GM12864 (cell line): ENCODE measurements around the gene MEF2D.

Experiments used
- DNase-seq: peaks from one replicate; pipeline ENCODE4 v3.0.0-alpha.2; 2011; ENCODE audit warnings: low read depth
- H3K4me3 ChIP-seq: 2 replicates; pipeline ENCODE4 v1.5.1; 2011; ENCODE audit warnings: mild to moderate bottlenecking, low read depth, low read length, control low read depth
- CTCF ChIP-seq: IDR thresholded peaks from 2 replicates; pipeline ENCODE4 v1.5.1; 2011; ENCODE audit warnings: low read depth, mild to moderate bottlenecking, moderate library complexity, low read length, control low read depth, inconsistent platforms; ENCODE audit errors: missing control alignments

Gene MEF2D

DNA sequence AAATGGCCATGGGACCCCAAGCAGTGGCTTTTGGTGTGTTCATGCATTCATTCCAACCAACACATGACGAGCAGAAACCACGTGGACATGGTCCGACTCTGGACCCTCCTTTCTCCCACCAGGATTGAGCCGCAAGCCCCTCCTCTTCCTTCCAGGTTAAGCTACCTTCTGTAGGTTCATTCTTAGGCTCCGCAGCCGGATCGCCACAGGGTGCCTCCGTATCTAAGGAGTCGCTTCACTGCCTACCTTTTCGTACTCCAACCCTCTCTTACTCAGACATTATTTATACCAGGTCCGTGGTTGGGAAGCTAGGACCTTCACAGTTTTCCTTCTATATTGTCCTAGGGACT is 67.9 kb downstream of the MEF2D start:
- no peak for DNase-seq
- TF ChIP-seq CTCF = no peak
- no peak overlapping the region for H3K4me3 ChIP-seq

DNA sequence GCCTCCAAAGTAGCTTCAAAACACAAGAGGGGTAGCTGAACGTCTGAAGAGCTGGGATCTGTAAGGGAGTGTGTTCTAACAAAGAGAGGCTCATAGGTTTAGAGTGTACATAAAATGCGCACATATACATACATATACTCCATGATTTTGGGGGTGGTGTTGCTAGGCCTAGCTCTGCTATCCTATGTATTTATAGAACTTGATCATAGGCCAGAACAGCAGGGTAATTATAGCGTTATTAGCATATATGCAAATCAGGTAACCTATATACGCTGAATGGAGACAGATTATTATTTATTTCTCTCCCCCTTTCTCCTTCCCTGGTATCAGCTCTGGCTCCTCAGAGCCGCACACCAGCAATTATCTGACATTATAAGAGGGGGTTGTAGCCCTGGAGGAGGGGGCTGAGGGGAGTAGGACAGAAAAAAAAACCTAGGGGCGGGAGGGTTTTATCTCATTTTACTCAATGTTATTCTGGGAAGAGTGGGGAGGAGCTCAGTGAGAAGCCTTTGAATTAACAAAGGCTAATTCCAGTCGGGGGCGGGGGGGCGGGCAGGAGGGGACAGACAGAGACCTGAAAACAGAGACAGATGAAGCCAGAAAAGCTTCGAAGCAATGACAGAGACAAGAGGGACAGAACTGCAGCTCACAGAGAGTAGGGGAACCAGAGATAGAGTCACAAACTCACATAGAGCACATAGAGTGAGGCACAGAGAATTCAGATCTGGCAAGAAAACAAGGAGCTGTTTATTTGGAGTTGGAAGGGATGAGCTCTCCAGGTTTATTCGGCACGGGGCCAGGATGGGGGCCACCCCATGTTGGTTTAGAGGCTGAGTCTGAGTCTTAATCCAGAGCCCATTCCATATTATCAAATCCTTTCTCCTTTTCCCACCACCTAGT is 68.6 kb downstream of the MEF2D start:
- H3K4me3 ChIP-seq = no peak overlapping the region
- no peak for TF ChIP-seq CTCF
- DNase-seq = no peak

- no peak for TF ChIP-seq CTCF
- H3K4me3 ChIP-seq = no peak overlapping the region
- DNase-seq = no peak
Observed at GRCh38 chr1:156431366-156431765, 69.2 kb downstream of the MEF2D start.

DNA sequence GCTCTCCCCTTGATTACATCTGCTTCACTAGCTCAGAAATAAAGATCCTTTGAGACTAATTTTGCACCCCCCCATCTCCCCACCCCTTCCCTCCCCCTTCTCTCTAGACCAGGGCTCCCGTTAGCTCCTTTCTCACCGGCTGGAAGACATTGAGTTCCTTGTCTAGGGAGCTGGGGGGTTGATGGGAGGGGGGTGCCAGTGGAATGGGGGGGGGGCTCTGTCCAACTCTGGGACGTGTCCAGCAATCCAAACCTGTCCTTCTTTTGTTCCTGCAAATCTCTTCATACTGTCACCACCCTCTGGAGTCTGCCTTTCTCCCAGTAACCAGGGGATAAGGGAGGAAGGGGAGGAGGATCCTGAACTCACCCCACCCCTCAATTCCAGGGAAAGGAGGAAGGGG is 69.7 kb downstream of the MEF2D start:
- no peak overlapping the region for H3K4me3 ChIP-seq
- no peak for TF ChIP-seq CTCF
- no peak for DNase-seq

GRCh38 chr1:156430303-156430702 is 70.3 kb downstream of the MEF2D start:
- no peak for TF ChIP-seq CTCF
- no peak for DNase-seq
- H3K4me3 ChIP-seq = no peak overlapping the region

DNA sequence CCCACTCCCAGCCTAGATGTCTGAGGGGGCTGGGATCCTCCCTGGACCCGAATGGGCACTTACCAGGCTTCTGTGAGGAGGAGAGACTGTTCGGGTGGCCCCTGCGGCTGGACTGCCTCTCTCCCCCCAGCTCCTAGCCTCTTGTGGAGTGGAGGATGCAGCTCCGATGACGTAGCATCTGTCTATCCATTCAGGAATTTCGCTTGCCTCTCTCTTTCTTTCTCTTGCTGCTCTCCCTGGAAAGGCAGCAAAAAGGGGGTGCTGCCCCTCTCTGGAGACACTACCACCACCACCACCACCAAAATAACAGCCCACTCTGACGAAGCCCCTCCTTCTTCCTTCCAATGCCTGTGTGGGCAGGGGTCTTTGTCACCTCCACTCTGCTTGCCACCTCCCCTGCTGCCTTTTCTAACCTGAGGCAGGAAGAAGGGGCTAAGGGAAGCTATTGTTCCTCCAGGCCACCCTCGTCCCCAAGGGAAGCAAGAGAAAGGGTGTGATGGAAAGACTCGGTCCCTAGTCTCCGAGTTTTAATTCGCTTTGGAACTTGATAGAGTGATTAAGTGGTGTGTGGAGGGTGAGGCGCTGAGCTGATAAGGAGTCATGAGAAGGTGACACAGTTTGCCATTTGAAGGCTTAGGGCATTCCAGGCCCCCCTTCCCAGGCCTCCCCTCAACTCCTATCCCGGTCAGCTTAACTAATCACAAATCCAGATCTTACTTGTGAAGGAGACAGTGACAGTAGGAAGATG is 71.1 kb downstream of the MEF2D start:
- no peak overlapping the region for H3K4me3 ChIP-seq
- no peak for DNase-seq
- TF ChIP-seq CTCF = no peak
